Keratinocyte (primary cell): ENCODE measurements around the gene PPP1R37. TPM values are rescaled to one million over a fixed set of nuclear protein-coding genes. Genes with fewer than 3 reads are reported as not detected.
A peak's percentile ranks its signal among the peaks of the same experiment; 100 is the strongest.

ENCODE experiments used
- DNase-seq: peaks from one replicate; pipeline ENCODE4 v3.0.0-alpha.2; 2011; ENCODE audit warnings: low read depth, missing footprints, low spot score
- FAIRE-seq: peaks from 2 replicates; lab custom pipeline; 2011; peaks lifted over from hg19 to GRCh38; lab: Jason Lieb, UNC
- H2AFZ ChIP-seq: 2 replicates; pipeline ENCODE4 v1.6.0; 2012; ENCODE audit warnings: low read length, control low read depth, inconsistent platforms; ENCODE audit not compliant: control insufficient read depth
- H3K27ac ChIP-seq: 2 replicates; pipeline ENCODE4 v1.5.1; 2011; ENCODE audit warnings: low read length; ENCODE audit not compliant: control insufficient read depth, insufficient read depth
- H3K27me3 ChIP-seq: 3 replicates; pipeline ENCODE4 v1.6.0; 2011; ENCODE audit warnings: low read length; ENCODE audit not compliant: control insufficient read depth, insufficient read depth; ENCODE audit errors: extremely low read depth
- H3K36me3 ChIP-seq, 2 experiments: 2 replicates in 1 of 2; 3 replicates in 1 of 2; pipeline ENCODE4 v1.5.1; 2011; ENCODE audit warnings: low read length in 2 of 2, mild to moderate bottlenecking in 1 of 2; ENCODE audit not compliant: control insufficient read depth in 2 of 2, insufficient read depth in 2 of 2; ENCODE audit errors: extremely low read depth in 1 of 2
- H3K4me1 ChIP-seq: 3 replicates; pipeline ENCODE4 v1.5.1; 2011; ENCODE audit warnings: low read length; ENCODE audit not compliant: control insufficient read depth, insufficient read depth; ENCODE audit errors: extremely low read depth
- H3K4me2 ChIP-seq: 3 replicates; pipeline ENCODE4 v1.6.0; 2011; ENCODE audit warnings: low read depth, low read length; ENCODE audit not compliant: control insufficient read depth, insufficient read depth; ENCODE audit errors: extremely low read depth
- H3K4me3 ChIP-seq, 3 experiments: fragments of 200-600 bp in 1 of 3; sonication (generic) in 1 of 3; 2 replicates in 2 of 3; 3 replicates in 1 of 3; pipeline ENCODE4 v1.5.1; 2011 to 2016; ENCODE audit warnings: low read length in 3 of 3, mild to moderate bottlenecking in 3 of 3, control low read depth in 2 of 3, inconsistent platforms in 1 of 3, low read depth in 1 of 3, mixed read lengths in 1 of 3, mixed run types in 1 of 3, moderate library complexity in 1 of 3; ENCODE audit not compliant: control insufficient read depth in 2 of 3, insufficient read depth in 2 of 3; ENCODE audit errors: extremely low read depth in 1 of 3
- H3K79me2 ChIP-seq: 2 replicates; pipeline ENCODE4 v1.6.0; 2012; ENCODE audit warnings: low read length; ENCODE audit not compliant: control insufficient read depth, insufficient read depth
- H3K9ac ChIP-seq: 3 replicates; pipeline ENCODE4 v1.6.0; 2011; ENCODE audit warnings: low read length; ENCODE audit not compliant: control insufficient read depth, insufficient read depth; ENCODE audit errors: extremely low read depth
- H3K9me1 ChIP-seq: 3 replicates; pipeline ENCODE4 v1.6.0; 2011; ENCODE audit warnings: low read length; ENCODE audit not compliant: control insufficient read depth, insufficient read depth; ENCODE audit errors: extremely low read depth
- H3K9me3 ChIP-seq: 2 replicates; pipeline ENCODE4 v1.5.1; 2012; ENCODE audit warnings: low read depth, low read length; ENCODE audit not compliant: control insufficient read depth
- H4K20me1 ChIP-seq: 3 replicates; pipeline ENCODE4 v1.6.0; 2011; ENCODE audit warnings: low read length; ENCODE audit not compliant: control insufficient read depth, insufficient read depth; ENCODE audit errors: extremely low read depth
- CTCF ChIP-seq, 3 experiments: IDR thresholded peaks in 1 of 3; conservative IDR thresholded peaks in 1 of 3; optimal IDR thresholded peaks in 1 of 3; 2 replicates in 2 of 3; 3 replicates in 1 of 3; pipeline versions ENCODE3 to v1.5.1; 2011; ENCODE audit warnings: low read length in 3 of 3, mild to moderate bottlenecking in 3 of 3, moderate library complexity in 2 of 3, control low read depth in 1 of 3, inconsistent platforms in 1 of 3; ENCODE audit not compliant: insufficient read depth in 2 of 3; ENCODE audit errors: extremely low read depth in 1 of 3
- EZH2 ChIP-seq: IDR thresholded peaks from one replicate; pipeline ENCODE4 v1.6.1; 2012; ENCODE audit warnings: inconsistent platforms, mild to moderate bottlenecking, low read length, moderate library complexity
- dilution Hi-C: fragments of 300-500 bp; cut with MboI; formaldehyde crosslinking; loops from one replicate; pipeline ENCODE4 v1.7.0; 2020; ENCODE audit warnings: low sequenced_read_pairs; ENCODE audit not compliant: extremely low pct_ligation_motif_present
- polyA plus RNA-seq, 5 experiments: library from polyadenylated mRNA; depleted of rRNA in 3 of 5; stranded (reverse) in 3 of 5; stranded (forward) in 1 of 5; unstranded in 1 of 5; fragments of >200 nt; gene quantifications; 1 replicate in 1 of 5; 2 replicates in 3 of 5; 3 replicates in 1 of 5; pipeline versions ENCODE4 v1.2.1 to v1.2.3, GENCODE V29; 2011 to 2012; ENCODE audit warnings: missing spikeins in 2 of 5, low read depth in 1 of 5, low replicate concordance in 1 of 5

The PPP1R37 gene
- polyA plus RNA-seq, 1 donor (not counting 4 experiments of a cell fraction or from before 2014, with no cell fraction given) = 8.6 TPM

DNA sequence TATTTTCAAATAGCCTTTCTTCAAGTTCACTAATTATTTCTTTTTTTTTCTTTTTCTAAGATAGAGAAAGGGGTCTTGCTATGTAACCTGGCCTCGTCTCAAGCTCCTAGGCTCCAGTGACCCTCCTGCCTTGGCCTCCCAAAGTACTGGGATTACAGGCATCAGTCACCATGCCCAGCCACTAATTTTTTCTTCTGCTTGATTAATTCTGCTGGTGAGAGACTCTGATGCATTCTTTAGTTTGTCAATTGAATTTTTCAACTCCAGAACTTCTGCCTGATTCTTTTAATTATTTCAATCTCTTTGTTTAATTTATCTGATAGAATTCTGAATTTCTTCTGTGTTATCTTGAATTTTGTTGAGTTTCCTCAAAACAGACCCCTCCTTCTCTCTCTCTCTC, 97.0 kb downstream of the PPP1R37 start:
- H4K20me1 ChIP-seq = no peaks in the 10 kb centered on the region
- peaks cover 4% of the 10 kb centered on the region for H3K4me1 ChIP-seq
- H3K79me2 ChIP-seq = no peaks in the 10 kb centered on the region
- no peak overlapping the region for H3K4me3 ChIP-seq
- H3K9me3 ChIP-seq = no peaks in the 10 kb centered on the region
- no peak for DNase-seq
- H3K9ac ChIP-seq = no peak overlapping the region
- no peak overlapping the region for H2AFZ ChIP-seq
- FAIRE-seq = no peak
- no peak overlapping the region for H3K4me2 ChIP-seq
- H3K27ac ChIP-seq = no peak overlapping the region
- no peaks in the 10 kb centered on the region for H3K36me3 ChIP-seq
- no peaks in the 10 kb centered on the region for H3K27me3 ChIP-seq
- dilution Hi-C loops = no loop called here
- TF ChIP-seq CTCF (optimal IDR thresholded peaks at IDR 0.05 in 1 of 3, IDR thresholded peaks at IDR 0.05 in 1 of 3, conservative IDR thresholded peaks at IDR 0.05 in 1 of 3; ENCODE audit: extremely low read depth in 1 of 3, insufficient read depth in 2 of 3, low read length in 3 of 3) = no peak
- TF ChIP-seq EZH2 = no peak
- H3K9me1 ChIP-seq = no peaks in the 10 kb centered on the region

- no peak overlapping the region for H3K9ac ChIP-seq
- peak; percentile 25 to 71 (median 61) for TF ChIP-seq CTCF (optimal IDR thresholded peaks at IDR 0.05 in 1 of 3, IDR thresholded peaks at IDR 0.05 in 1 of 3, conservative IDR thresholded peaks at IDR 0.05 in 1 of 3; ENCODE audit: extremely low read depth in 1 of 3, insufficient read depth in 2 of 3, low read length in 3 of 3)
- no peak for TF ChIP-seq EZH2
- no peaks in the 10 kb centered on the region for H3K9me1 ChIP-seq
- peaks cover 4% of the 10 kb centered on the region for H3K4me1 ChIP-seq
- H3K9me3 ChIP-seq = no peaks in the 10 kb centered on the region
- peak overlapping the region; percentile 56 for H3K4me2 ChIP-seq
- FAIRE-seq (peak; percentile 49), DNase-seq (peak; percentile 62)
- dilution Hi-C loops = no loop called here
- H3K4me3 ChIP-seq = no peak overlapping the region
- no peak overlapping the region for H3K27ac ChIP-seq
- no peaks in the 10 kb centered on the region for H3K27me3 ChIP-seq
- no peaks in the 10 kb centered on the region for H4K20me1 ChIP-seq
- no peaks in the 10 kb centered on the region for H3K79me2 ChIP-seq
- H2AFZ ChIP-seq = peak overlapping the region; percentile 22
- no peaks in the 10 kb centered on the region for H3K36me3 ChIP-seq
Observed at GRCh38 chr19:45191375-45191774, 98.4 kb downstream of the PPP1R37 start.
